ENCODE measurements around the gene TTI1. TPM values are rescaled to one million over a fixed set of nuclear protein-coding genes. Genes with fewer than 3 reads are reported as not detected.

The TTI1 gene
- total RNA-seq, 1 donor from 2014 or later: 51.9 TPM

DNA sequence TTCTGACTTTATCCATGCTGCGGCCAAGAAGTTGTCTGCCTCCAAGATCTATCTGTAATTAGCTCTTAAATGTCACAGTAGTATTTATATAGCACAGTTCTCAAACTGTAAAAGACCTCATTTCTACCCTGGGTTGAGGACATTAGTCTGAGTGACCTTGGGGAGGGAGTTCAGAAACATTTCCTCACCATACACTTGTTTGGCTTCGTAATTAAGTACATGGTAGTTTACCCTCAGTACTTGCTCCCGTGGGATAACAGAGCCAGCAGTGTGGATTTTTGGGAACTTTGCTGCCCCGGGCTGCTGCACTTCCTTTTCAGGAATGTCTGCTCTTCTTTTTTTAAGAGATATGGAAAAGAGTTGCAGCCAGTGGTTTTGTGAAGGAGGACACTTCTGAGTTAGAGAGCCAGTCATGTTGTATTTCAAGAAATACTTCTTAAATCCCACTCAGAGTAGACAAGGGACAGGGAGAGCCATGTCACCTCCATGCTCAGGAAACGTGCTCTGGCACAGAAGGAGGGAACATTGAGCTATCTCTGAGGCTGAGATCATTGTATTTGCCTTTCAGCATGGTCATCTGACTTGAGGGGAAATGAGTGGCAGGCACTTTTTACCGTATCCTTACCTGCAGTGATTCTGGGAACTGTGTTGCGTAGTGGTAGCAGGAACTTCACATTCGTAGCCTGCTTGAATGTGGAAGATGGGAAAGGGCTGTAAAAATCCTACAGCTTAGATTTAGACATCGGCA lies 33.9 kb upstream of the TTI1 start:
- no peak overlapping the region for H3K4me3 Mint-ChIP-seq (ENCODE audit: low read depth)
- TF ChIP-seq CTCF (IDR thresholded peaks at IDR 0.05; ENCODE audit: unreplicated experiment): no peak
- peaks cover 41% of the 10 kb centered on the region for H3K36me3 Mint-ChIP-seq (ENCODE audit: insufficient read depth)
- DNase-seq (ENCODE audit: low spot score, unreplicated experiment): no peak
- H3K27me3 Mint-ChIP-seq: no peaks in the 10 kb centered on the region
- no peaks in the 10 kb centered on the region for H3K9me3 Mint-ChIP-seq (ENCODE audit: low read depth)
- H3K27ac Mint-ChIP-seq: peak overlapping the region; percentile 13
- no peaks in the 10 kb centered on the region for H3K4me1 Mint-ChIP-seq (ENCODE audit: low read depth)

DNA sequence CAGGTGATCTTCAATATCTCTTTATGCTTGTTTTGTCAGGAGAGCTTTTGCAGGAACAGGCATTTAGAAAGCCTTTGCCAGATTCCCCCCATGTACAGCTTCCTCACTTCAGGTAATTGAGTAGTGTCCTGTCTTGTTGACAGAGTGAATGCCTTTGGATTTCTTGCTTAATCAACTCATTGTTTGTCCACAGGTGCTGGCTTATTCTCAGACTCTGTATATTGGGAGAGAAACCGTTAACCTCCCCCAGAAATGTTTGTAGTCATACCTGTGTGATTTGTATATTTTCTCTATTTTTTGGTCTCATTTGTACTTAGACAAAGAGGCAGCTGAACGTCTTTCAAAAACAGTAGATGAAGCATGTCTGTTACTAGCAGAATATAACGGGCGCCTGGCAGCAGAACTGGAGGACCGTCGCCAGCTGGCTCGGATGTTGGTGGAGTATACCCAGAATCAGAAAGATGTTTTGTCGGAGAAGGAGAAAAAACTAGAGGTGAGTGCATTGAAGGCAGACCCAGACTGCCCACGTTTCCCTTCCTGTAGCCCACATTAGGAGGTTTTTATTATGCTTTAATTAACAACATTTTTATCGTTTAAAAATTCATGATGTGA lies 32.6 kb upstream of the TTI1 start:
- no peaks in the 10 kb centered on the region for H3K27me3 Mint-ChIP-seq
- no peaks in the 10 kb centered on the region for H3K4me1 Mint-ChIP-seq (ENCODE audit: low read depth)
- no peak for TF ChIP-seq CTCF (IDR thresholded peaks at IDR 0.05; ENCODE audit: unreplicated experiment)
- no peak for DNase-seq (ENCODE audit: low spot score, unreplicated experiment)
- H3K4me3 Mint-ChIP-seq (ENCODE audit: low read depth): no peak overlapping the region
- H3K36me3 Mint-ChIP-seq (ENCODE audit: insufficient read depth): peaks cover 30% of the 10 kb centered on the region
- peak overlapping the region; percentile 18 for H3K27ac Mint-ChIP-seq
- H3K9me3 Mint-ChIP-seq (ENCODE audit: low read depth): no peaks in the 10 kb centered on the region

DNA sequence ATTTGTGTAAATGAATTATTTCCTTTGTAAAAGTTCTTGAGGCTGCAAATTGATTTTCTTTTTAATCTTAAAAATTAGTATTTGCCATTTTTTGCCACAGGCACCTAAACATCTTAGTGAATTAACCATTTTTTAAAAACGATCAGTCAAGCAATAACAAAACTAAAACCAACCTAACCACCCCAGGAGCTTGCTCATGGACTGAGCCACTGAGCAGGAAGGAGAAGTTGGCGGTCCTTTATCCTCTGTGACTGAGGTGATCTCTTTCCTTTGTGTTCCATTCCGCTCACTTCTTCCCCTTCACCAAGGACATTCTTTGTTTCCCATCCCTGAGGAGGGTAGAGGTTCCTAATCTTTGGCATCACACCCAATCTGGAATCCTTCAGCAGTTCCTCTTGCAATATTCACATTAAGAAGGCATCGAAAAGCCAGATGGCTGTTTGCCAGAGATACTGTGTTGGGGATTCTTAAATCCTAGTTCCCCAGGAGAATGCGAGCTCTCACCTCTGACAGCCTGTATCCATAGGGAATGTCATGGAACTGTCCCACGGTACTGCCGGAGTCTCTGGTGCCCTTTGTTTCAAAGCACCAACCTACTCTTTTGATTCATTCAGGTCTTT lies 30.8 kb upstream of the TTI1 start:
- Mint-ChIP-seq H3K27ac (no peak overlapping the region), H3K27me3 (no peaks in the 10 kb centered on the region), H3K9me3 (ENCODE audit: low read depth) (no peaks in the 10 kb centered on the region), H3K4me3 (ENCODE audit: low read depth) (no peak overlapping the region), H3K4me1 (ENCODE audit: low read depth) (peaks cover 16% of the 10 kb centered on the region), H3K36me3 (ENCODE audit: insufficient read depth) (peaks cover 35% of the 10 kb centered on the region)
- no peak for DNase-seq (ENCODE audit: low spot score, unreplicated experiment)
- TF ChIP-seq CTCF (IDR thresholded peaks at IDR 0.05; ENCODE audit: unreplicated experiment): no peak

- H3K27ac Mint-ChIP-seq: no peak overlapping the region
- H3K4me1 Mint-ChIP-seq (ENCODE audit: low read depth): peaks cover 16% of the 10 kb centered on the region
- no peaks in the 10 kb centered on the region for H3K9me3 Mint-ChIP-seq (ENCODE audit: low read depth)
- TF ChIP-seq CTCF (IDR thresholded peaks at IDR 0.05; ENCODE audit: unreplicated experiment): no peak
- H3K27me3 Mint-ChIP-seq: no peaks in the 10 kb centered on the region
- DNase-seq (ENCODE audit: low spot score, unreplicated experiment): no peak
- H3K4me3 Mint-ChIP-seq (ENCODE audit: low read depth): no peak overlapping the region
- H3K36me3 Mint-ChIP-seq (ENCODE audit: insufficient read depth): peaks cover 33% of the 10 kb centered on the region
These were observed 29.6 kb upstream of the TTI1 start for GRCh38 chr20:38062890-38063289.

GRCh38 chr20:38061109-38061508 lies 27.9 kb upstream of the TTI1 start:
- TF ChIP-seq CTCF (IDR thresholded peaks at IDR 0.05; ENCODE audit: unreplicated experiment): no peak
- no peak overlapping the region for H3K4me3 Mint-ChIP-seq (ENCODE audit: low read depth)
- no peak for DNase-seq (ENCODE audit: low spot score, unreplicated experiment)
- H3K27ac Mint-ChIP-seq: no peak overlapping the region
- no peaks in the 10 kb centered on the region for H3K27me3 Mint-ChIP-seq
- H3K4me1 Mint-ChIP-seq (ENCODE audit: low read depth): peaks cover 16% of the 10 kb centered on the region
- H3K9me3 Mint-ChIP-seq (ENCODE audit: low read depth): no peaks in the 10 kb centered on the region
- peaks cover 27% of the 10 kb centered on the region for H3K36me3 Mint-ChIP-seq (ENCODE audit: insufficient read depth)

Data from progenitor cell of endocrine pancreas (in vitro differentiated cells).